K562 (cell line): ENCODE results near the gene ZNF652.
"Not testable (repeated sequence)": the region's sequence is repeated elsewhere in the genome, so short reads cannot be mapped to it uniquely, and the experiment has no call there.

Experiments used
- CEBPB ChIP-seq: fragments of 450-650 bp; IDR thresholded peaks from 2 replicates; pipeline ENCODE4 v1.6.1; 2016; ENCODE audit warnings: missing genetic modification characterization, missing compliant biosample characterization
- IRF2 ChIP-seq: sonication (generic); formaldehyde crosslinking; IDR thresholded peaks from 2 replicates; pipeline ENCODE4 v1.8.1; 2022; ENCODE audit warnings: mild to moderate bottlenecking, missing genetic modification reagents
- SAFB2 ChIP-seq: fragments of 200-400 bp; formaldehyde crosslinking; IDR thresholded peaks from 2 replicates; pipeline ENCODE4 v1.6.1; 2018; ENCODE audit warnings: borderline replicate concordance, low read length, low read depth, moderate library complexity; ENCODE audit not compliant: severe bottlenecking
- TF ChIP-seq, protein P1 (sequence below): IDR thresholded peaks from 3 replicates; pipeline ENCODE4 v1.6.1; 2011; ENCODE audit warnings: borderline replicate concordance, mild to moderate bottlenecking; ENCODE audit not compliant: insufficient read length, insufficient read depth
- TF ChIP-seq, protein P2 (sequence below): fragments of 250-450 bp; sonication (Bioruptor Pico); IDR thresholded peaks from 2 replicates; pipeline ENCODE4 v1.5.0; 2021; ENCODE audit warnings: mild to moderate bottlenecking, moderate library complexity

DNA sequence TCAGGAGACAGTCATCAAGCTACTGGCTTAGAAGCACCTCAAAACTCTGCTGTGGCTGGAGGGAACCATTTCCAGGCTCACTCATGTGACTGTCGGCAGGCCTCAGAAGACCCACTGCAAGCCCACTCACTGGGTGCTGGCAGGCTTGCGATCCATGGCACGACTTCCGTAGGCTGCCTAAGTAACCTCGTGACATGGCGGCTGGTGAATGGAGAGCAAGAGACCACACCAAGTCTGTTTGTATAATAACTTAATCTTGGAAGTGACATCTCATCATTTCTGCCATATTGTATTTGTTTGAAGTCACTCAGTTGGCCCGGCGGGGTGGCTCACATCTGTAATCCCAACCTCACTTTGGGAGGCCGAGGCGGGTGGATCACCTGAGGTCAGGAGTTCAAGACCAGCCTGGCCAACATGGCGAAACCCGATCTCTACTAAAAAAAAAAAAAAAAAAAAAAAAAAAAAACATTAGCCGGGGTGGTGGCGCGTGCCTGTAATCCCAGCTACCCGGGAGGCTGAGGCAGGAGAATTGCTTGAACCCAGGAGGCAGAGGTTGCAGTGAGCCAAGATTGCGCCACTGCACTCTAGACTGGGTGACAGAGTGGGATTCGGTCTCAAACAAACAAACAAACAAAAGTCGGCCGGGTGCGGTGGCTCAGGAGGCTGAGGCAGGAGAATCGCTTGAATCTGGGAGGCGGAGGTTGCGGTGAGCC is 75.6 kb downstream of the ZNF652 start:
- TF ChIP-seq, protein P1, sequence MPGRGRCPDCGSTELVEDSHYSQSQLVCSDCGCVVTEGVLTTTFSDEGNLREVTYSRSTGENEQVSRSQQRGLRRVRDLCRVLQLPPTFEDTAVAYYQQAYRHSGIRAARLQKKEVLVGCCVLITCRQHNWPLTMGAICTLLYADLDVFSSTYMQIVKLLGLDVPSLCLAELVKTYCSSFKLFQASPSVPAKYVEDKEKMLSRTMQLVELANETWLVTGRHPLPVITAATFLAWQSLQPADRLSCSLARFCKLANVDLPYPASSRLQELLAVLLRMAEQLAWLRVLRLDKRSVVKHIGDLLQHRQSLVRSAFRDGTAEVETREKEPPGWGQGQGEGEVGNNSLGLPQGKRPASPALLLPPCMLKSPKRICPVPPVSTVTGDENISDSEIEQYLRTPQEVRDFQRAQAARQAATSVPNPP = not testable (repeated sequence)
- not testable (repeated sequence) for TF ChIP-seq IRF2 (CRISPR knock-in tag); SAFB2; CEBPB (tag)
- TF ChIP-seq, protein P2, sequence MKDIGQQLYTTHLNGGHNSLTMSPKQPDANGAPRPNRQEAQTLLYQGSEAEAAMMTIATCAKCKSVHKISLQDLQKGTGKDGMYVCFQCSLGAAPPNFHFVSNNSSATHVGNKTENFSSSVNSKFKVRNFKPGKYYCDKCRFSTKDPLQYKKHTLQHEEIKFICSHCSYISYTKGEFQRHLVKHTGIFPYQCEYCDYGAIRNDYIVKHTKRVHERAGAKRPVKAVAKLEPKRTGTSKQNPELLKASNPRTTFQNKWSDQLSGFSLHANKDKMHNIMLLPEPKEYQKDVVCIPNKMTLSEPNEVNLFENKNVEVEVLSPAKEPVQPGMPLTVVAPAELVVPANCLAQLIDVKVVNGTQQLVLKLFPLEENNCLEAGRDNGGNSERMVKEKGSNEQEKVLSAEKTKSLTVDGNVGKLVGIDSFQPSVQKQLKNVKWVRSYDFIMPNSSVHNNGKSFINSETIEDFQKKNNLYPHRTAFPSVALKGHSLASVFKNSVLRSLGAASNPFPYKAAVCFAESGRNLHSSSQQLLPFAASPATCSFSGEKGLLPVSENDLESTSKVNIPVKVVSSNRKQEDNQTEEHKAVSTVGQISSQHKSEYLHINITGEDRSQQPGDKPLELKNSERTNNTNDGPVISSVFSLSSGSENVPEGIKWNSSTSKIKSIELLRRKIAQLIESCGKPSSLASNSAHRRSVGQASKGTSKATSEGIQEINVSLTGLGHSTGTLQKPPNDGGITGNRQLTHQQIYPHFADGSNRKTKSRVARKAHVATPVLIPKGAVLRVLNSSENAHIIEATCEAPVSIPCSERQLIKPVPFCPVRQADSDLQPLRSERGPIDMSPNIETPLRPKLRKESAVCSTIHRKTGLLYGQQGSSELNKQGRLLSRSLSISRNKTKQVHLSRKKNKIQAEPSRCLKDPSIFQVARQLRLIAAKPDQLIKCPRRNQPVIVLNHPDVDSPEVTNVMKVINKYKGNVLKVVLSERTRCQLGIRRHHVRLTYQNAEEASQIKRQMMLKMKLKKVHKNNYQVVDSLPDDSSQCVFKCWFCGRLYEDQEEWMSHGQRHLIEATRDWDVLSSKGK (CRISPR knock-in tag) = not testable (repeated sequence)
